H1 (cell line): ENCODE data around the gene PLG. TPM values are rescaled to one million over a fixed set of nuclear protein-coding genes. Genes with fewer than 3 reads are reported as not detected.
"Not testable (repeated sequence)": the region's sequence is repeated elsewhere in the genome, so short reads cannot be mapped to it uniquely, and the experiment has no call there.

ENCODE experiments used
- CTCF ChIA-PET: fragments of 300-600 bp; sonication (Branson Sonifier 250); formaldehyde crosslinking; loops from one replicate; lab custom pipeline; 2021; ENCODE audit not compliant: partially characterized antibody; lab: Charles Lee
- POLR2A ChIA-PET: fragments of 300-600 bp; sonication (Branson Sonifier 250); formaldehyde crosslinking; loops from one replicate; lab custom pipeline; 2021; ENCODE audit warnings: inconsistent platforms; ENCODE audit not compliant: partially characterized antibody; lab: Charles Lee
- DNase-seq, 2 experiments: peaks; one replicate each; pipeline versions ENCODE4 v3.0.0 to v3.0.0-alpha.2; 2010 to 2022; ENCODE audit warnings: low spot score in 2 of 2, low read depth in 1 of 2, mixed read lengths in 1 of 2
- FAIRE-seq: peaks from 2 replicates; lab custom pipeline; 2011; peaks lifted over from hg19 to GRCh38; lab: Jason Lieb, UNC
- H2AFZ ChIP-seq: 2 replicates; pipeline ENCODE4 v1.8.1; 2012; ENCODE audit warnings: low read length, inconsistent platforms
- H2AK5ac ChIP-seq: 2 replicates; pipeline ENCODE4 v1.6.1; 2013; ENCODE audit warnings: low read depth, low read length
- H2BK120ac ChIP-seq: replicated peaks from 2 replicates; pipeline ENCODE3; 2013; ENCODE audit warnings: low read depth, low read length, inconsistent platforms
- H2BK12ac ChIP-seq: 2 replicates; pipeline ENCODE4 v1.6.1; 2013; ENCODE audit warnings: low read depth, low read length
- H2BK15ac ChIP-seq: 2 replicates; pipeline ENCODE4 v1.6.1; 2013; ENCODE audit warnings: low read length
- H2BK20ac ChIP-seq: 2 replicates; pipeline ENCODE4 v1.6.1; 2013; ENCODE audit warnings: low read length
- H2BK5ac ChIP-seq: 2 replicates; pipeline ENCODE4 v1.6.1; 2013; ENCODE audit warnings: low read depth, low read length
- H3K14ac ChIP-seq: 2 replicates; pipeline ENCODE4 v1.6.1; 2013; ENCODE audit warnings: inconsistent platforms; ENCODE audit not compliant: insufficient read length
- H3K18ac ChIP-seq: 2 replicates; pipeline ENCODE4 v1.6.1; 2013; ENCODE audit warnings: low read length; ENCODE audit errors: extremely low read depth
- H3K23ac ChIP-seq: 2 replicates; pipeline ENCODE4 v1.6.1; 2013; ENCODE audit warnings: inconsistent platforms; ENCODE audit not compliant: insufficient read length
- H3K23me2 ChIP-seq: 2 replicates; pipeline ENCODE4 v1.6.1; 2013; ENCODE audit warnings: low read depth, low read length
- H3K27ac ChIP-seq: 2 replicates; pipeline ENCODE4 v1.6.1; 2011; ENCODE audit warnings: low read depth, low read length, inconsistent platforms
- H3K27me3 ChIP-seq, 4 experiments: replicated peaks in 1 of 4; 1 replicate in 1 of 4; 2 replicates in 3 of 4; pipeline versions ENCODE4 v1.6.1 to v1.8.1; 2011 to 2013; ENCODE audit warnings: low read length in 3 of 4, mild to moderate bottlenecking in 3 of 4, inconsistent platforms in 2 of 4, mixed read lengths in 2 of 4, moderate library complexity in 1 of 4; ENCODE audit not compliant: control insufficient read depth in 3 of 4, insufficient read depth in 3 of 4; ENCODE audit errors: extremely low read depth in 1 of 4
- H3K36me3 ChIP-seq, 4 experiments: 2 replicates each; pipeline versions ENCODE4 v1.6.1 to v1.8.1; 2011 to 2013; ENCODE audit warnings: mild to moderate bottlenecking in 4 of 4, low read length in 3 of 4, moderate library complexity in 2 of 4, control low read depth in 1 of 4, inconsistent platforms in 1 of 4; ENCODE audit not compliant: insufficient read depth in 4 of 4, control insufficient read depth in 2 of 4
- H3K4ac ChIP-seq: replicated peaks from 2 replicates; pipeline ENCODE3; 2013; ENCODE audit warnings: low read length, low read depth, mixed read lengths, inconsistent platforms; ENCODE audit not compliant: insufficient read length
- H3K4me1 ChIP-seq, 4 experiments: replicated peaks in 1 of 4; 1 replicate in 1 of 4; 2 replicates in 3 of 4; pipeline versions ENCODE4 v1.6.1 to v1.8.1; 2011 to 2013; ENCODE audit warnings: low read length in 3 of 4, inconsistent platforms in 2 of 4, mixed read lengths in 1 of 4; ENCODE audit not compliant: insufficient read depth in 4 of 4, control insufficient read depth in 3 of 4
- H3K4me2 ChIP-seq, 2 experiments: 2 replicates each; pipeline versions ENCODE4 v1.6.1 to v1.8.1; 2011 to 2013; ENCODE audit warnings: low read depth in 2 of 2, low read length in 2 of 2, control low read depth in 1 of 2, inconsistent platforms in 1 of 2, mild to moderate bottlenecking in 1 of 2; ENCODE audit not compliant: insufficient read depth in 1 of 2
- H3K4me3 ChIP-seq, 4 experiments: fragments of 200-600, 300-600 bp in 1 of 4; sonication (generic), shearing (Covaris generic), sonication (Bioruptor Twin) in 1 of 4; 2 replicates each; pipeline versions ENCODE4 v1.5.1 to v1.8.1; 2011 to 2016; ENCODE audit warnings: low read length in 4 of 4, low read depth in 3 of 4, control low read depth in 2 of 4, inconsistent platforms in 2 of 4, mild to moderate bottlenecking in 2 of 4, mixed read lengths in 1 of 4, moderate library complexity in 1 of 4; ENCODE audit not compliant: insufficient read depth in 2 of 4; ENCODE audit errors: extremely low read depth in 1 of 4
- H3K56ac ChIP-seq: replicated peaks from 2 replicates; pipeline ENCODE3; 2013; ENCODE audit warnings: low read depth, mild to moderate bottlenecking, mixed read lengths, low read length, inconsistent platforms; ENCODE audit not compliant: insufficient read length
- H3K79me1 ChIP-seq: 2 replicates; pipeline ENCODE4 v1.6.1; 2013; ENCODE audit warnings: low read depth, low read length, control low read depth
- H3K79me2 ChIP-seq, 2 experiments: 2 replicates each; pipeline versions ENCODE4 v1.6.1 to v1.8.1; 2012 to 2013; ENCODE audit warnings: low read length in 2 of 2, mild to moderate bottlenecking in 2 of 2, inconsistent platforms in 1 of 2; ENCODE audit not compliant: insufficient read depth in 2 of 2, control insufficient read depth in 1 of 2
- H3K9ac ChIP-seq, 4 experiments: replicated peaks in 1 of 4; 1 replicate in 1 of 4; 2 replicates in 3 of 4; pipeline versions ENCODE4 v1.6.1 to v1.8.1; 2011 to 2013; ENCODE audit warnings: low read depth in 3 of 4, low read length in 3 of 4, control low read depth in 2 of 4, mild to moderate bottlenecking in 2 of 4, moderate library complexity in 2 of 4, inconsistent platforms in 1 of 4; ENCODE audit errors: extremely low read depth in 1 of 4
- H3K9me3 ChIP-seq, 2 experiments: 2 replicates each; pipeline versions ENCODE4 v1.6.1 to v1.8.1; 2012 to 2013; ENCODE audit warnings: mild to moderate bottlenecking in 2 of 2, moderate library complexity in 2 of 2, control low read depth in 1 of 2, inconsistent platforms in 1 of 2, low read depth in 1 of 2, low read length in 1 of 2, mixed read lengths in 1 of 2; ENCODE audit not compliant: insufficient read depth in 2 of 2
- H4K20me1 ChIP-seq, 2 experiments: replicated peaks in 1 of 2; 2 replicates each; pipeline versions ENCODE3 to v1.8.1; 2011 to 2013; ENCODE audit warnings: inconsistent platforms in 2 of 2, low read length in 2 of 2, mild to moderate bottlenecking in 1 of 2; ENCODE audit not compliant: insufficient read depth in 2 of 2, control insufficient read depth in 1 of 2
- H4K5ac ChIP-seq: 2 replicates; pipeline ENCODE4 v1.6.1; 2013; ENCODE audit warnings: low read length, low read depth, mixed read lengths, inconsistent platforms; ENCODE audit not compliant: insufficient read length
- H4K8ac ChIP-seq: 2 replicates; pipeline ENCODE4 v1.8.0; 2013; ENCODE audit warnings: mild to moderate bottlenecking, moderate library complexity, low read length, inconsistent platforms; ENCODE audit not compliant: insufficient read depth; ENCODE audit errors: extremely low read depth
- H4K91ac ChIP-seq: replicated peaks from 2 replicates; pipeline ENCODE3; 2013; ENCODE audit warnings: low read length, mixed read lengths, inconsistent platforms; ENCODE audit not compliant: insufficient read length
- CHD2 ChIP-seq: IDR thresholded peaks from 2 replicates; pipeline ENCODE4 v1.6.1; 2012; ENCODE audit warnings: low read length, improper control_type of control experiment
- SIN3A ChIP-seq, 2 experiments: IDR thresholded peaks in 1 of 2; conservative IDR thresholded peaks in 1 of 2; 2 replicates each; pipeline ENCODE4 v1.6.1; 2011 to 2012; ENCODE audit warnings: low read length in 2 of 2, improper control_type of control experiment in 1 of 2, low read depth in 1 of 2, mild to moderate bottlenecking in 1 of 2
- TAF1 ChIP-seq: IDR thresholded peaks from 2 replicates; pipeline ENCODE4 v1.6.1; 2011; ENCODE audit warnings: mild to moderate bottlenecking, low read depth, low read length
- WGBS, 2 experiments: shearing (Covaris generic) in 1 of 2; methylation state at CpG; one replicate each; pipeline versions ENCODE4 v1.1.6 to v1.1.7; 2013 to 2015; ENCODE audit warnings: low lambda C conversion rate in 2 of 2, mixed read lengths in 2 of 2, inconsistent platforms in 1 of 2, low coverage in 1 of 2, missing lambda C conversion rate in 1 of 2; ENCODE audit not compliant: insufficient replicate concordance in 2 of 2, insufficient coverage in 1 of 2, insufficient read length in 1 of 2; ENCODE audit errors: extremely low coverage in 1 of 2, missing lambda C conversion rate in 1 of 2; 5-methylcytosine and 5-hydroxymethylcytosine counted together
- polyA plus RNA-seq, 7 experiments: library from polyadenylated mRNA; depleted of rRNA in 3 of 7; stranded (reverse) in 5 of 7; unstranded in 2 of 7; fragments of >200 nt in 5 of 7; fragments of 200-250 nt in 2 of 7; gene quantifications; 1 replicate in 5 of 7; 2 replicates in 1 of 7; 4 replicates in 1 of 7; pipeline versions ENCODE4 v1.2.1 to v1.2.3, GENCODE V29; 2011 to 2013; ENCODE audit warnings: missing spikeins in 2 of 7, mixed read lengths in 2 of 7
- total RNA-seq: library from RNA; stranded (reverse); fragmentation: NEBNext Ultra II Directional; extraction: Animal tissue kit (Norgen Biotek cat#: 25700); gene quantifications from 2 replicates; pipeline ENCODE4 v1.2.1, GENCODE V29; 2021

Gene PLG
- total and polyA plus RNA-seq, 2 of the 8 experiments (the other 6 are each of a cell fraction or from before 2014, with no cell fraction given): not detected

GRCh38 chr6:160739955-160740354, 37.9 kb downstream of the PLG start (continued):
- TF ChIP-seq TAF1 (no peak), SIN3A (conservative IDR thresholded peaks at IDR 0.05 in 1 of 2, IDR thresholded peaks at IDR 0.05 in 1 of 2; ENCODE audit: low read depth in 1 of 2, low read length in 2 of 2) (no peak), CHD2 (no peak)

GRCh38 chr6:160741012-160741411, 39.0 kb downstream of the PLG start:
- H4K5ac ChIP-seq, H3K79me2 ChIP-seq, H3K9me3 ChIP-seq, H3K23ac ChIP-seq, H2AFZ ChIP-seq, H4K20me1 ChIP-seq, H3K4me2 ChIP-seq, H2BK12ac ChIP-seq, H3K79me1 ChIP-seq, DNase-seq, FAIRE-seq, H3K36me3 ChIP-seq, H2BK20ac ChIP-seq, H2AK5ac ChIP-seq, POLR2A ChIA-PET, H3K23me2 ChIP-seq, H2BK15ac ChIP-seq, H3K27me3 ChIP-seq, H3K4me1 ChIP-seq, H3K18ac ChIP-seq, H3K9ac ChIP-seq, H2BK5ac ChIP-seq, H3K14ac ChIP-seq, H4K91ac ChIP-seq, H4K8ac ChIP-seq, H2BK120ac ChIP-seq, H3K4ac ChIP-seq, H3K56ac ChIP-seq, H3K4me3 ChIP-seq, H3K27ac ChIP-seq: not testable (repeated sequence)
- CTCF ChIA-PET: interaction anchor here (0.8 to 1.2 kb wide), 2 partner anchors 8 to 25 kb away, joined by 3 to 7 read pairs; no protein-coding TSS in a partner anchor
- WGBS, 2 experiments: 88% methylated on average over 7 of the region's 7 CpGs; no CpG with 5 or more reads in 1 of the 2 experiments
